Activated naive CD4-positive, alpha-beta T cell treated with anti-CD3 and anti-CD28 coated beads, Interleukin-2, amount 50 U/mL, for 24 hours (primary cell): ENCODE measurements around the gene IMMP2L.
"Not testable (repeated sequence)": the region's sequence is repeated elsewhere in the genome, so short reads cannot be mapped to it uniquely, and the experiment has no call there.

Source experiments
- H3K27ac Mint-ChIP-seq: one replicate; pipeline ENCODE4 v1.8.0; 2021; ENCODE audit warnings: mild to moderate bottlenecking, mixed read lengths
- H3K27me3 Mint-ChIP-seq: one replicate; pipeline ENCODE4 v1.8.0; 2021; ENCODE audit warnings: mixed read lengths
- H3K36me3 Mint-ChIP-seq: one replicate; pipeline ENCODE4 v1.8.0; 2021; ENCODE audit warnings: mixed read lengths
- H3K4me1 Mint-ChIP-seq: one replicate; pipeline ENCODE4 v1.8.0; 2021; ENCODE audit warnings: mixed read lengths
- H3K4me3 Mint-ChIP-seq: one replicate; pipeline ENCODE4 v1.8.0; 2021; ENCODE audit warnings: mild to moderate bottlenecking, mixed read lengths
- H3K9me3 Mint-ChIP-seq: one replicate; pipeline ENCODE4 v1.8.0; 2021; ENCODE audit warnings: mixed read lengths

The IMMP2L gene

DNA sequence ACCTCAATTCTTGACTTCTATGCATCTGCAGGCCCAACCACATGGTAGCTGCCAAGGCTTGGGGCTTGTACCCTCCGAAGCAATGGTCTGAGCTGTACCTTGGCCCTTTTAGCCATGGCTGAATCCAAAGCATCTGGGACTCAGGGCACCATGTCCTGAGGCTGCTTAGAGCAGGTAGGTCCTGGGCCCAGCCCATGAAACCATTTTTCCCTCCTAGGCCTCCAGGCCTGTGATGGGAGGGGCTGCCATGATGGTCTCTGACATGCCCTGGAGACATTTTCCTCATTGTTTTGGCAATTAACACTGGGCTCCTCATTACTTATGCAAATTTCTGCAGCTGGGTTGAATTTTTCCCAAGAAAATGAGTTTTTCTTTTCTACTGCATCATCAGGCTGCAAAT is 889.1 kb downstream of the IMMP2L start:
- Mint-ChIP-seq H3K27ac (no peak overlapping the region), H3K4me1 (no peaks in the 10 kb centered on the region), H3K9me3 (peaks cover 14% of the 10 kb centered on the region), H3K27me3 (no peaks in the 10 kb centered on the region), H3K36me3 (peaks cover 22% of the 10 kb centered on the region), H3K4me3 (no peak overlapping the region)

DNA sequence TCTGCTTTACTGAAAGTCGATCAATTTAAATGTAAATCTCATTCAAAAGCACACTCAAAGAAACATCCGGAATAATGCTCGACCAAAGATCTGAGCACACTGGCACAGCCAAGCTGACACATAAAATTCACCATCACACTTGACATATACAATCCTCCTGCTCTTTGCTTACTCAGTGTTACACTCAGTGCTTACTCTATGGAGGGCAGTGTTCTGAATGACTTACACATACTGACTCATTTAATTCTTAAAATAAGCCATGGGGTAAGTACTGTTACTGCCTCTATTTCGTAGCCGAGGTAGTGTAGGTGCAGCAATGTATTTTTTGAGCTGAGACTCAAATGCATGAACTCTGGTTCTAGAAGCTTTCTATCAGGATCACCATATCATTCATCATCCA is 892.9 kb downstream of the IMMP2L start:
- Mint-ChIP-seq H3K9me3 (peaks cover 13% of the 10 kb centered on the region), H3K36me3 (peaks cover 20% of the 10 kb centered on the region), H3K4me3 (no peak overlapping the region), H3K4me1 (no peaks in the 10 kb centered on the region), H3K27me3 (no peaks in the 10 kb centered on the region), H3K27ac (no peak overlapping the region)

DNA sequence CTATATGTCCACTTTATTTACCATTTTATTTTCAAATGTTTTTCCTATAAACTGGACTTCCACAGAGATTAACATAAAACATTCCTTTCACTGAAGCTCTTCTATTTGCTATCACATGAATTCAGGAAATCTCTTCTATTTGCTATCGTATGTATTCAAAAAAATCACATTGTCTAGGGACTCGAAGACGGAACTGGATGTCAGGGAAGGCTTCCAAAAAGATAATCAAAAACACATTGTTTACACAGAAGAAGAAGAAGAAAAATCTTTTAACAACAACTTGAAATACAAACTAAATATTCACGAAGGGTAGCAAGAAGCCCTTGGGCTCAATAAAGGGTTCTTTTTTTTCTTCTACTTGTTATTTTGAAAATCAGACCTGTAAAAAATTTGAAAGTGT is 897.5 kb downstream of the IMMP2L start:
- Mint-ChIP-seq H3K9me3 (peaks cover 12% of the 10 kb centered on the region), H3K27me3 (no peaks in the 10 kb centered on the region), H3K4me1 (no peaks in the 10 kb centered on the region), H3K36me3 (peaks cover 19% of the 10 kb centered on the region), H3K27ac (no peak overlapping the region), H3K4me3 (no peak overlapping the region)

DNA sequence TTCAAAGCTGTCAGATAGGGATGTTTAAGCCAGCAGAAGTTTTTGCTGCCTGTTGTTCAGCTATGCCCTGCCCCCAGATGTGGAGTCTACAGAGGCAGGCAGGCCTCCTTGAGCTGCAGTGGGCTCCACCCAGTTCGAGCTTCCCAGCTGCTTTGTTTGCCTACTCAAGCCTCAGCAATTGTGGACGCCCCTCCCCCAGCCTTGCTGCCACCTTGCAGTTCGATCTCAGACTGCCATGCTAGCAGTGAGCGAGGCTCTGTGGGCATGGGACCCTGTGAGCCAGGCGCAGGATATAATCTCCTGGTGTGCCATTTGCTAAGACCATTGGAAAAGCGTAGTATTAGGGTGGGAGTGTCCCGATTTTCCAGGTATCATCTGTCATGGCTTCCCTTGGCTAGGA is 901.7 kb downstream of the IMMP2L start:
- H3K27ac Mint-ChIP-seq, H3K4me3 Mint-ChIP-seq, H3K4me1 Mint-ChIP-seq, H3K27me3 Mint-ChIP-seq: not testable (repeated sequence)
- peaks cover 20% of the 10 kb centered on the region for H3K9me3 Mint-ChIP-seq
- peaks cover 11% of the 10 kb centered on the region for H3K36me3 Mint-ChIP-seq

DNA sequence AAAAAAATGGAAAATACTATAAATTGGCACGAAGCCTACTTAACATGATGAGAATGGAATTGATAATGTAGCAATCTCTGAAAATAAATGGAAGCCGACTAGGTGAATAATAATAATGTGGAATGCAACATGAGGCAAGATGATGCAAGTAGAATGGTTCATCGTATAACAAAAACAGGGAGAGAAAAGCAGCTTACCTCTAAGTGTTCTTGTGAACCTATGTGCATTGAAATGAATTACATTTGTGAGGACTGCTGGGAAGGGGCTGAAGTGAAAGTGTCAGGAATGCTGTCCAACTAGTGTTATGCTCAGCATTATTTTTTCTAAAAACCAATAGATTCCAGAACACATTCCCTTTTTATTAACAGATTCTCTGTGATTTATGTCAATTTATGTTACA is 912.0 kb downstream of the IMMP2L start:
- peaks cover 1% of the 10 kb centered on the region for H3K27me3 Mint-ChIP-seq
- H3K4me3 Mint-ChIP-seq, result no peak overlapping the region
- H3K9me3 Mint-ChIP-seq, result peaks cover 5% of the 10 kb centered on the region
- no peaks in the 10 kb centered on the region for H3K36me3 Mint-ChIP-seq
- no peaks in the 10 kb centered on the region for H3K4me1 Mint-ChIP-seq
- H3K27ac Mint-ChIP-seq, result no peak overlapping the region

DNA sequence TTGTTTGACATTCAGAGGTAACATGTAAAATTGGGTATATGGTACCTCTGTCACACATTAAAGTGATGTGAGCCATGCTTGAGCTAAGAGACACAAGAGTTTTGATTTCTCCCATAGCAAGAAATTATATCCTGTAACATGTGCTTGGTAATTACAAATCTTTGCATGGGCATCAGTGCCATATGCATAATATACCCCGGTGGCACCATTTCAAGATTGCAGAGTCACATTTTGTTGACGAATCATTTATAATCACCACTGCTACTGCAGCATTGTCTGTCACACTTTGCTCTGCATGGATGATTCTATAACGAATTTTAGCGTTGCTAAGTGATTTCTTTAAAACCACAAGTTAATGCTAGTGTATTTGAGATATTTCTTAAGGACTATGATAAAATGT is 915.0 kb downstream of the IMMP2L start:
- Mint-ChIP-seq H3K27ac (no peak overlapping the region), H3K27me3 (peaks cover 1% of the 10 kb centered on the region), H3K4me1 (no peaks in the 10 kb centered on the region), H3K36me3 (no peaks in the 10 kb centered on the region), H3K9me3 (no peaks in the 10 kb centered on the region), H3K4me3 (no peak overlapping the region)

DNA sequence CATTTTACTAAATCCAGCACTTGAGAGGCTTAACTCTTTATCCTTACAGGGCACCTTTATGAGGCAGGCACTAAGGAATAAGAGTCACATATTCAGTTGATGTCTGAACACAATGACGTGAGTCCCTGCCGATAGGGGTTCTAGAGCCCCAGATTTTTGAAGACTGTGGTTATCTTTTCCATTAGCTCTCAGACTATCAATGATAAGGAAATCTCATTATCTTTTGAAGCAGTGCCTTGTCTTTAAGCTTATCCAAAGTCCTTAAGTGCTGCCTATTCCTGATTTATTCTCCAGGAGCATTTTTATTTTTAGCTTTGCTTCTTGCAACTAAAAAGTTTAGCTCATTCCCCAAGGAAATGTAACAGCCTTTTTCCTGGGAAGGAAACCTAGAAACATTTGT is 915.5 kb downstream of the IMMP2L start:
- no peaks in the 10 kb centered on the region for H3K36me3 Mint-ChIP-seq
- no peaks in the 10 kb centered on the region for H3K9me3 Mint-ChIP-seq
- H3K4me1 Mint-ChIP-seq, result no peaks in the 10 kb centered on the region
- H3K27ac Mint-ChIP-seq, result no peak overlapping the region
- H3K4me3 Mint-ChIP-seq, result no peak overlapping the region
- peaks cover 1% of the 10 kb centered on the region for H3K27me3 Mint-ChIP-seq

DNA sequence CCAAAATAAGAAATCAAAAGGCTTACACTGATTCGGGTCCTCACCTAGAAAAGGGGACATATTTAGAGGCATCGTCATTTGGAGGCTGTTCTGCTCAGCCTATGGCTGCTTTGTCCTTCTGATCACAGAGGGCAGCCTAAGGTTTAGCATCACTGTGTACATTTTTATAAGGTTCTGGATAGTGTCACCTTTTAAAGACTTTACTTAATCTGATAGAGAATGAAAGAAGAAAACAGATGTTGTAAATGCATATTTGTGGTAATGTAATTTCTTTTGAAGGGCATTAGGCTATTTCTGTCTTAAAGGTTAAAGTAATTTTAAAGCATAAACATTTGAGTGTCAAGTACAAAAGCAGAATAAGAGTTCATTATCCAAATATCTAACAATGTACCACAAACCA is 916.7 kb downstream of the IMMP2L start:
- Mint-ChIP-seq H3K4me3 (no peak overlapping the region), H3K4me1 (no peaks in the 10 kb centered on the region), H3K27ac (no peak overlapping the region), H3K27me3 (peaks cover 1% of the 10 kb centered on the region), H3K36me3 (no peaks in the 10 kb centered on the region), H3K9me3 (no peaks in the 10 kb centered on the region)

DNA sequence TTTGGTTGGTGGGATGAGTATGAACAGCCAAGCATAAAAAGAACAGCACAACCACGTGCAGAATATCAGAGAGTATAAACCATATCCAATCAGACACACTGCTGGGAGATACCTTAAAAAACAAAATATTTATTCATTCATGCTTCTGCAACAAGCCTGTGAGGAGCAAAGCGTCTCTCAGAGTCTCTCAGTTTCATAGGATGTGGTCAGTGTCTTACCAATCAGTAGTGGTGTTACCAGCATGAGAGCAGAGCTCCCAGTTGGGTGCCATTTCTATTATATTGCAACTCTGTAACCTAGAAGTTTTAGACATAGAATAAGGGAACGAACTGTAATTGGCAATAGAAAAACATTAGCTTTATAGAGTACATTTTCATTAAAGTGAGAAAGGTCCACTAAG is 917.2 kb downstream of the IMMP2L start:
- H3K27ac Mint-ChIP-seq, result no peak overlapping the region
- H3K36me3 Mint-ChIP-seq, result no peaks in the 10 kb centered on the region
- no peaks in the 10 kb centered on the region for H3K4me1 Mint-ChIP-seq

DNA sequence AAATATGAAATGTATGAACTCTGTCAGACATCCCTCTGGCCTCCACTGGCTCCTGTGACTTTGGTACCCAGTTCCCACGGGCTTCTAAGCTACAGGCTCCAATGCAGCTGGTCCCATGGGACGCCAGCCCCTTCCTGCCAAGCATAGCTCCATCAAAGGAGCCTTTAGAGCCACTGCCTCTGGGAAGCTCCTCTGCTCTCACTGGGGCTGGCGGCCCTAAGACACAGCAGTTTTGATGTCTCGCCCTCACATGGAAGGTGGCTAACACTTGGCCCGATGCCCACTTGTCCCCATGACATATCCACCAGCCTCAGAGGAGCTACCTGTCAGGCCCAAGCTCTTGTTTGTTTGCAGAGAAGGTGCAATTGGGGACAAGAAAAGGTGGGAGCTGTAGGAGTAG is 925.0 kb downstream of the IMMP2L start:
- H3K27ac Mint-ChIP-seq, result no peak overlapping the region
- H3K36me3 Mint-ChIP-seq, result no peaks in the 10 kb centered on the region
- H3K9me3 Mint-ChIP-seq, result peaks cover 7% of the 10 kb centered on the region
- H3K4me3 Mint-ChIP-seq, result no peak overlapping the region
- H3K27me3 Mint-ChIP-seq, result no peaks in the 10 kb centered on the region
- no peaks in the 10 kb centered on the region for H3K4me1 Mint-ChIP-seq

More for the DNA sequence above, 917.2 kb downstream of the IMMP2L start:
- Mint-ChIP-seq H3K9me3 (no peaks in the 10 kb centered on the region), H3K27me3 (peaks cover 1% of the 10 kb centered on the region), H3K4me3 (no peak overlapping the region)

DNA sequence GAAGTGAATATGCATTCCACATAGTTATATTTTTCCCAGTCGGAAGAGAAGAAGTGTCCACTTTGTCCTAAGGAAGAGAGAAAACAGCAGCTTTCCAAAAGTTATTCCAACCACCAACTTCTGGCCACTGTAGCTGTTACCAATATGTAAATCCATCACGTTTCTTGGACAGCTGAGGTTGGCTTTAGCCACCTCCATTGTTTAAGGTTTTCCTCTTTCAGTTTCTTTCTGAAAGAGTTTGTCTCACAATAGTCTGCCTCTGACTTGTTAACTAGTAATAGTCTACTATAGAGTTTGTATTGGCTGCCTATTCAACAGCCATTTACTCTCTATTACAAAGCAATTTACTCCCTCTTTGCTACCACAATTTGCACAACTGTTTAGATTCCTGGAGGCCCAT is 929.0 kb downstream of the IMMP2L start:
- Mint-ChIP-seq H3K4me3 (no peak overlapping the region), H3K27ac (no peak overlapping the region), H3K27me3 (no peaks in the 10 kb centered on the region), H3K9me3 (peaks cover 7% of the 10 kb centered on the region), H3K36me3 (peaks cover 1% of the 10 kb centered on the region), H3K4me1 (no peaks in the 10 kb centered on the region)

DNA sequence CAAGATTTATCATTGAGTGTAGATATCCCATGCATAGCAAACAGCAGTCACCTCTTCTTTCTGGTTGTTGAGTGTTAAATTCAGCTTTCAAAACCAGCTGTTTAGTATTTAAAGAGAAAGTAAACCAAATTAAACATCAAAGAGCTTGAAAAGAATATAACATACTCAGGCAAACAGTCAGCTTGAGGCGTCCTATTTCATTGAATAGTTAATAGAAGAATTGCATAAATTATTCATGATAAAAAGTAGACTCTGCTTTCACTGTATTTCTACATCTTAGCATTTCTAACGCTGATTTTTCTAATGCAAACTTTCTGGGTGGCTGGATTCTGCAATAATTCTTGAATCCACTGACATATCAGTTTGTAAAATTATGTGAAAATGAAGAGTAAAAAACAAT is 935.9 kb downstream of the IMMP2L start:
- Mint-ChIP-seq H3K36me3 (peaks cover 1% of the 10 kb centered on the region), H3K27ac (no peak overlapping the region), H3K9me3 (no peaks in the 10 kb centered on the region), H3K4me3 (no peak overlapping the region), H3K4me1 (peaks cover 7% of the 10 kb centered on the region), H3K27me3 (no peaks in the 10 kb centered on the region)

DNA sequence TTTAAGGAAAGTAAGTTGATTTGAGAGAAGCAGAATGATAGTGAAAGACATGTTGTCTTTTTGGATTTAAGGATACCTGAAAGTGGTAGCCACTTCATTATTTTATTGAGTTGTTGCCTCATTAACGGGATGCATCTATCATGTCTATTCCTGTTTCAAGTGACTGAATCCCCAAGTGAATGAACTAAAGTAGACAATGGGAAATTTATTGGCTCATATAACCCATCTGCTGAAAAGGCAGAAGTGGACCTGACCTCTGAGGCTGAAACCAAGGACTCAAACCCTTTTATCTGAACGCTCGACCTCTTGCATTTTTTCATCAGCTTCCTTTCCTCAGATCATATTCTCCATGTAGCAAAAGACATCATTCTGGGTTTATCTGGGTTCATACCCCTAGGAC is 937.0 kb downstream of the IMMP2L start:
- Mint-ChIP-seq H3K36me3 (no peaks in the 10 kb centered on the region), H3K4me1 (peaks cover 7% of the 10 kb centered on the region), H3K4me3 (no peak overlapping the region), H3K27ac (no peak overlapping the region), H3K27me3 (no peaks in the 10 kb centered on the region), H3K9me3 (no peaks in the 10 kb centered on the region)

DNA sequence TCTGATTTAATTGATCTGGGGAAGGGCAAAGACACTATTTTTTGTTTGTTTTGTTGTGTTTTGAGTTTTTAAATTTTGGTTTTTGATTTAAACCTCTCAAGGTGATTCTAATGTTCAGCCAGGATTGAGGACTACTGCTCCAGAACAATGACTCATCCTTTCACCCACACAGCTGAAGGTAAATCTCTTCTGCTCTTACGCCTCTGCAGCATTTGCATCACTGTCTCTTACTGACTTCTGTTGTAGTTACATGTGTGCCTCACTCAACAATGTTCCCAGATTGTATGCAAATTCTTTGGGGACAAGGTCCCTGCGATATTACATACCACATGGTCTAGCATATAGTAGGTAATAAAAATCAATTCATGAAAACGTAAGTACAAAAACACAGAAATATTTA is 938.9 kb downstream of the IMMP2L start:
- Mint-ChIP-seq H3K27me3 (no peaks in the 10 kb centered on the region), H3K36me3 (no peaks in the 10 kb centered on the region)

DNA sequence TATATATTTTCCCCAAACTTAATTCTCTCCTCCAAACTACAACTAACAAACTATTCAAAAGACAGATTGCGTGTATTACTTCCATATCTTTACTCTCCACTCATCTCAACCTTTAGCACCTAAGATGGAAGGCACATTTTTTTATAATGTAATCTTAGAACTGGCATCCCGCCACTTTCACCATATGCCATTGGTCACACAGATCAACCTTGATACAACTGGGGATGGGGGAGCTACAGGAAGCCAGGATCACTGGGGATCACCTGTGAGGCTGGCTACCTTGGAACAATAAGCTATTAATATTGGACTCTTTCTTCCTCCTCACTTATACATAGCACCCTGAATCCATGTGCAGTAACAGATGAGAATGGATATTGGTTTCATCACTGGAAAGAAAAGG is 941.0 kb downstream of the IMMP2L start:
- Mint-ChIP-seq H3K36me3 (no peaks in the 10 kb centered on the region), H3K27ac (no peak overlapping the region)

More for the DNA sequence above, 938.9 kb downstream of the IMMP2L start:
- Mint-ChIP-seq H3K4me1 (peaks cover 7% of the 10 kb centered on the region), H3K9me3 (no peaks in the 10 kb centered on the region), H3K27ac (no peak overlapping the region), H3K4me3 (no peak overlapping the region)

DNA sequence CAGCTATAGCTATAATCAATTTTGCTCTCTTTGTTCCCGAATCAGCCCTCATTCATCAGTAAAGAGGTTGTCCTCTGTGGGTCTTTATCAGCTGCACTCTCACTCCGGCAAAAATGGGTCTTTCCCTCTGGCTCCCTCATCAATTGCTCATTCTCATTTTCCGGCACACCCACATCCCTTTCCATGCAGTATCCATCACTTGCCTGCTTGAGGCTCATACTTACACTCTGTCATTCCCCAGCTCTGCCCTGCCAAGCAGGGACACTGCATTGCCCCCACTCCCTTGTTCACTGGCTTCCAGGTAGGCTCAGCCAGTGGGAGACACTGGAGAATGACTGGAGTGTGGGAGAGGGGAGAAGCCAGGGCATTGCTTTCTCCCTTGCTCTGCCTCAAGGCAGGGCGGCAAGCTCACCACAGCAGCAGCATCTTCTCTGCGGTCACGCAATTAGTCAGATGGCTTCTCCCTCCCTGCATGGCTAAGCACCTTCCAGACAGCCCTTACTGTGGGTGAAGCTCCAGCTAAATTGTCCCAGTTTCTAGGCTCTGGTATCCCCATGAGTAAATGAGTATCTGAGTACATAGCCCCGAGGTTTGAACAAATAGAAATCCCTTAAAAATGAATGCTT is 942.1 kb downstream of the IMMP2L start:
- Mint-ChIP-seq H3K27me3 (no peaks in the 10 kb centered on the region), H3K9me3 (no peaks in the 10 kb centered on the region)

More for the DNA sequence above, 941.0 kb downstream of the IMMP2L start:
- H3K4me1 Mint-ChIP-seq, result peaks cover 7% of the 10 kb centered on the region
- no peaks in the 10 kb centered on the region for H3K9me3 Mint-ChIP-seq
- no peaks in the 10 kb centered on the region for H3K27me3 Mint-ChIP-seq
- no peak overlapping the region for H3K4me3 Mint-ChIP-seq

More for the DNA sequence above, 942.1 kb downstream of the IMMP2L start:
- Mint-ChIP-seq H3K4me3 (no peak overlapping the region), H3K36me3 (no peaks in the 10 kb centered on the region), H3K4me1 (peaks cover 7% of the 10 kb centered on the region), H3K27ac (peak overlapping the region; percentile 9)
